HuH-7.5 (cell line): ENCODE results near the gene ITLN2.
"Not testable (repeated sequence)": the region's sequence is repeated elsewhere in the genome, so short reads cannot be mapped to it uniquely, and the experiment has no call there.

Experiments used
- DNase-seq: peaks from one replicate; pipeline ENCODE4 v3.0.0; 2011; ENCODE audit warnings: low spot score

Gene ITLN2

GRCh38 chr1:160954158-160955104 lies at the start of gene ITLN2:
Gene ITLN2 (minus strand): TSS chr1:160954809. CDS start chr1:160954741, 68 bp downstream.
- DNase-seq, result peak; percentile 66

DNA sequence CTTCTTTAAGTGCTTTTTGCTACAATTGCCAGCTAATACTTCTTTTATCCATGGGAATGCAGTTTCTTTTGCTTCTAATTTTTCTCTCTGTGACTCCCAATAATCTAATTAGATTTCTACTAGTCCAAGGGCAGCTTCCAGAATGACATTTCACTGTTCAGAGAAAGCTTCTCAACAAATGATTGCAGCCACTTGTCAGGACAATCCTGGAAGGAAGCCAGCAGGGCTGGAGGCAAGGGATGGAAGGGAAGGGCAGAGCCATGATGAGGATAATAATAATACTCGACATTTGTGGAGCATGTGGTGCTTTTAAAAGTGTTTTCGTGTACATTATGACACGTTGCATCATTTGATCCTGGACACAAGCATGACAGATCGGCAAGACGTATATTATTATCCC lies 46.9 kb upstream of the ITLN2 start:
- DNase-seq, result no peak

- DNase-seq, result no peak
Observed at GRCh38 chr1:161000736-161001480, 46.3 kb upstream of the ITLN2 start.

DNA sequence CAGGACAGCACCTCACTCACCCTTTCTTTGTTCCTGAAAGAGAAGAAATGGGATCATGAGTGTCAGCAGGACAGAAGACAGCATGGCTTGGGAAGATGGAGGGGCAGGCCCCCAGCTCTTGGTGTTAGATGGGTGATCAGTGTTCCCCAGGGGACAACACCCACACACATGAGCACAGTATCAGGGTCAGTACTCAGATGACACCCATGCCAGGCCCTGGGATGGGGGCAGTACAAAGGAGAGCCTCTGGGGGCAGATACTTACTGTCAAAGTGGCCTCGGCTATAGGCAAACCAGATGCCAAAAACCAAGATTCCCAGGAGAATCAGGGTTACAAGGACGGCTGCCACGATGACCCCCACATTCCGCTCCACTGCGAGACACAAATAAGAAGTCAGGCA lies 44.8 kb upstream of the ITLN2 start:
- no peak for DNase-seq

DNA sequence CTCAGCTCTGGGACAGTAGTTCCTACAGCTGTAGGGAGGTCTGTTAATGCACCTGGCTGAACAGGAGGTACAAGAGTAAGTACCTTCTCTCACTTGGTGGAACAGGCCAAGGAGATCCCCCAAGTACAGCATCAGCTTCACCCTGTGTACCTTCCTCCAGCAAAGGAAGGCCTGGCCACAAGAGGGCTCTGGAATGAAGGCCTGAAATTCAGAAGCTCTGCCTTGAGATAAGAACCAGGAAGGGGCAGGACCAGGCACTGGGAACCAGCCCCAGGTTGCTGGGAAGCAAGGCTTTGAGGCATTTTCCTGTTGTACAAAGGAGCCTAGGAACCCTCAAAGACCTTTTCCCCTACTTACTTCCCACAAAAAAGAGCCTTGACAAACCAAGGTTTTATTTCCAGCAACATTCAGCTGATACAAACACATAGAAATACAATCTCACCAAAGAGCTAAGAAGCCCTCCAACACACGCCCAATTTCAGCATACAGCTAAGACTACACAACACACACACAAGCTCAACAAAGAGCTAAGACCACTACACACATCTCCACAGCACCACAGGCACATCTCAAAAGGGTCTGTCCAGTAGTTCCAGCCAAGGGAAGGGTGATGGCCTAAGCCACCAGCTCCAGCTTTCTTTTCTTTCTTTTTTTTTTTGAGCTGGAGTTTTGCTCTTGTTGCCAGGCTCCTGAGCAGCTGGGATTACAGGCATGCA lies 42.9 kb upstream of the ITLN2 start:
- peak; percentile 39 for DNase-seq

DNA sequence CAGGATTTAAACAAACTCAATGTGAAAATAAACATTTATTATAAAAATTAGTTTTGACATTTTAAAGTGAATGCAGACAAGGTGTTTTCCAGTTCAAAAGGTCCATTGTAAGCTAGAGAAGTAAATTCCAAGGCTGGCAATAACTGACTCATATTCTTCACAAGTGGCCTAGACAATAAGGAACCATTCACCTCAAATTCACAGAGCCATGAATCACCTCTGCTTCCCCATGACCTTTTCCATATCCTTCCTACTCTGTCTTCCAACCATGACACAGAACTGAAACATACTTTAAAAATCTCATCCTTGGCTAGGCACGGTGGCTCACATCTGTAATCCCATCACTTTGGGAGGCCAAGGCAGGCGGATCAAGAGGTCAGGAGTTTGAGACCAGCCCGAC lies 41.6 kb upstream of the ITLN2 start:
- no peak for DNase-seq

DNA sequence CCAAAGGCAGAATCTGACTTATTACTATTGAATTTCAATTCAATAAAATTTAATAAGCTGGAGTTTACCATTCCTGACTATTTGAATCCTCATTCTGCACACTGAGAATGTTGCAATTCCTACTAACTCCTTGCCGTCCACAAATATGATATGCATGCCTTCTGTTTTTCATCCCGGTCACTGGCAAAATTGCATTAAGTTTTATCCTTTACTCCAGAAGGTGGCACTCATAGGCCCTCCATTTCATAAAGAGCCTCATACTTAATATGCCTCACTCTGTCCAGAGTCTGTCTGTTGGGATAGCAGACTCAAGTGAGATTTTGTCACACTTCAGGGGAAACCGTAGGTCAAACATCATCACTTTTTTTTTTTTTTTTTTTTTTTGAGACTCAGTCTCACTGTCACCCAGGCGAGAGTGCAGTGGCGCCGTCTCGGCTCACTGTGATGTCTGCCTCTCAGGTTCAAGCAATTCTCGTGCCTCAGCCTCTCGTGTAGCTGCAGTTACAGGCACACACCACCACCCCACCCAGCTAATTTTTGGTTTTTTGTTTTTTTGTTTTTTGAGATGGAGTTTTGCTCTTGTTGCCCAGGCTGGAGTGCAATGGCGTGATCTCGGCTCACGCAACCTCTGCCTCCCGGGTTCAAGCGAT lies 39.1 kb upstream of the ITLN2 start:
- DNase-seq, result no peak

GRCh38 chr1:160992036-160992435 lies 37.4 kb upstream of the ITLN2 start:
- DNase-seq, result not testable (repeated sequence)

GRCh38 chr1:160987359-160988050 lies 32.9 kb upstream of the ITLN2 start:
- no peak for DNase-seq

DNA sequence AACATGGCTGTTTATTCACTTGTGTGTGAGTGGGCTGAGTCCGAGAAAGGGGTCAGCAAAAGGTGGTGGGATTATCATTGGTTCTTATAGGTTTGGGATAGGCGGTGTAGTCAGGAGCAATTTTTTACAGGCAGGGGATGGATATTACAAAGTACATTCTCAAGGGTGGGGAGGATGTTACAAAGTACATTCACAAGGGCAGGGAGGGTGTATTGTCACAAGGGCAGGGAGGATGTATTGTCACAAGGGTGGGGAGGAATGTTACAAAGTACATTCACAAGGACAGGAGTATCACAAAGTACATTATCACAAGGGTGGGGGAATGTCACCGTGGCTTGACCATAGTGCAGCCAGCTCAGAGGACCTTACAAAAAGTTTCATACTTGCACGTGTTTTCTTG lies 31.1 kb upstream of the ITLN2 start:
- DNase-seq, result no peak

GRCh38 chr1:160981584-160982411 lies 27.2 kb upstream of the ITLN2 start:
- no peak for DNase-seq

DNA sequence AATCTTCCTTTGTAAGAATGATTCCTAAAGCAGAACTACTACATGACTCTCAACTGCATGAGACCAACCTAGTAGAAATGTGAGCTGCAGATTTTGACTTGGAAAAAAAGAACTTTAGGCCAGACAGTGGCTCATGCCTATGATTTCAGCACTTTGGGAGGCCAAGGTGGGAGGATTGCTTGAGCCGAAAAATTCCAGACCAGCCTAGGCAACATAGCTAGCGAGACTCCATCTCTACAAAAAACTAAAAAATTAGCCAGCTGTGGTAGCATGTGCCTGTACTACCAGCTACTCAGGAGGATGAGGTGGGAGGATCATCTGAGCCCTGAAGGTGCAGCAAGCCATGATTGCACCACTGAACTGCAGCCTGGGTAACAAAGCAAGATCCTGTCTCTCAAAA lies 24.7 kb upstream of the ITLN2 start:
- no peak for DNase-seq

- no peak for DNase-seq
Observed at GRCh38 chr1:160978510-160978927, 23.9 kb upstream of the ITLN2 start.

- DNase-seq, result no peak
Observed at GRCh38 chr1:160975026-160975425, 20.4 kb upstream of the ITLN2 start.

DNA sequence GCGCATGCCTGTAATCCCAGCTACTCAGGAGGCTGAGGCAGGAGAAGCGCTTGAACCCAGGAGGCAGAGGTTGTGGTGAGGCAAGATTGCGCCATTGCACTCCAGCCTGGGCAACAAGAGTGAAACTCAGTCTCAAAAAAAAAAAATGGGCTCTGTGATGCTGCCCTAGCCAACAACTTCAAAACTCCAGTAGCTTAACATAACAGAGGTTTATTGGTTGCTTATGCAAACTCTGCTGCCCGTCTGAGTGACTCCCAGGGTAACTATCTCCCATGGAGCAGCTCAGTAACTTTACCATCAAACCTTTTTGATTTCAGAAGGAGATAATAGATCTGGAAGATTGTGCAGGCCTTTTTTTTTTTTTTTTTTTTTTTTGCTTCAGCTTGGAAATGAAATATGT lies 18.9 kb upstream of the ITLN2 start:
- DNase-seq, result no peak

DNA sequence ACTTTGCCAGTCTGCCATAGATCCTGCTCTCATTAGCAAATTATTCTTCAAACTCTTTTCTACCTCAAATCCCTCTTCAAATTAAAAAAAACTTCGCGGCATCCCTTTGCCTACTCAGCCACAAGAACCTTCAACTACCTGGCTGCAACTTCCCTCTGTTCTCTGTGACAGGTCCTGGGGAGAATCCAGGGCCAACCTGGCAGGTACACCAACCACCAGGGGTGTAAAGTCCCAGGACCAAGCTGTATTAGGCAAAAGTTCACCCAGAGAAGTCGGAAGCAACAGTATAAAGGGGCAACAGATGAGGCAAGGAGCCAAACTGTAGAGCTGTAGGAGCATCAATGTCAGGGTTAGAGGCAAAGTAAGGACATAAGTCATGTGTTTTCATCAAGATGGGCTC lies 18.3 kb upstream of the ITLN2 start:
- DNase-seq, result no peak

DNA sequence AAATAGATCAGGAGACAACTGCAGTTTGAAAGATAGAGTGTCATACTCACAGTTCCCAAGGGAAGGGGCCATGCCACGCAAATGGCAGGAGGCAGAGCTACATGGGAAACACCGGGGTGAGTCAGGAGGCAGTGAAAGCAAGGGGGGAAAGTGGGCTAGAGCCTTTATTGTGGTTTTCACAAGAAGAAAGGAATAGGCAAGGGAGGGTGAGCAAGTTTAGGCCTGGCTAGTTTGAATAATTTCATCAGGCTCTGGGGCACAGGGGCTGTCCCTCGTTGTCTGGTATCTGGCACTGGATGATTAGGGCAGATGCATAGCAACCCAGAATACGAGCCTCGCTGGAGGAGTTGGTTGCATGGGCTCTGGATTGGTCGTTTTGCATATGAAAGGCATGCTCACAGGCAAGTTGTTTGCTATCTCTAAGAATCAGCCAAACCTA lies 17.0 kb upstream of the ITLN2 start:
- DNase-seq, result no peak

- DNase-seq, result no peak
Observed at GRCh38 chr1:160963521-160963920, 8.9 kb upstream of the ITLN2 start.

GRCh38 chr1:160961419-160961818 lies 6.8 kb upstream of the ITLN2 start:
- no peak for DNase-seq

DNA sequence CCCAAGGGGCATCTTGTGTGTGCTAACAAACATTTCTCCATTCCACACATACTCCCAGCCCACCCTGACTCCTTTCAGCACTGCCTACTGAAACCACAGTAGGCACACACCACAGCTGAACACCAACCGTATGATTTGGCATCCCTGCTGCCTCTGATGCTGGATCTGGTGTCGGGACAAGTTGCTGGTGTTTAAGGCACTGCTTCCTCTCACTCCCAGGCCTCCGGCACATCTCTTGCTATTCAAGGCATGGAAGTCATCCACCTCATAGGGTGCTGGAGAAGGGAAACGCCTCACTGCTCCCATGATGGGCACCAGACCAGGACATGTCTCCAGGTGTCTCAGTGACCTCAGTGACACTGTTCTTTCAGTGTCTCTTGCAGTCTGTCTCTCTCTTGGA lies 2.4 kb upstream of the ITLN2 start:
- DNase-seq, result no peak
